Muscle of back (tissue), 11 donors: Measurements from ENCODE around the gene OR52A5. TPM values are rescaled to one million over a fixed set of nuclear protein-coding genes. Genes with fewer than 3 reads are reported as not detected.

Source experiments
- DNase-seq, 3 donors: peaks; one replicate each; pipeline versions ENCODE4 v3.0.0 to v3.0.0-alpha.2; 2013
- polyA plus RNA-seq, 10 donors: library from polyadenylated mRNA; unstranded; fragments of 120-200 nt; gene quantifications; one replicate each; pipeline ENCODE4 v1.2.1, GENCODE V29; 2013; ENCODE audit not compliant: insufficient read length in 10 of 10

The OR52A5 gene
- polyA plus RNA-seq, 10 donors, result not detected

- no peak for DNase-seq
These were observed 20.6 kb downstream of the OR52A5 start for GRCh38 chr11:5117588-5117987.

GRCh38 chr11:5115339-5115738, 22.8 kb downstream of the OR52A5 start:
- no peak for DNase-seq

- DNase-seq, result no peak
These were observed 30.9 kb downstream of the OR52A5 start for GRCh38 chr11:5107285-5107684.

GRCh38 chr11:5103066-5103465, 35.1 kb downstream of the OR52A5 start:
- DNase-seq, result no peak

- no peak for DNase-seq
These were observed 35.9 kb downstream of the OR52A5 start for GRCh38 chr11:5102246-5102645.

GRCh38 chr11:5096011-5096410, 42.1 kb downstream of the OR52A5 start:
- DNase-seq, result no peak

GRCh38 chr11:5092821-5093585, 45.2 kb downstream of the OR52A5 start:
- no peak for DNase-seq

- no peak for DNase-seq
These were observed 47.5 kb downstream of the OR52A5 start for GRCh38 chr11:5090668-5091067.

GRCh38 chr11:5088556-5088955, 49.6 kb downstream of the OR52A5 start:
- DNase-seq, result no peak

GRCh38 chr11:5083602-5084001, 54.6 kb downstream of the OR52A5 start:
- DNase-seq, result no peak

GRCh38 chr11:5081405-5081804, 56.8 kb downstream of the OR52A5 start:
- no peak for DNase-seq

Other genes starting within 250 kb of the OR52A5 start
- not detected for gene OR51A7, start 234.6 kb downstream of the OR52A5 start, polyA plus RNA-seq
- gene OR51G2, start 219.0 kb downstream of the OR52A5 start, polyA plus RNA-seq, result not detected
- not detected for gene OR51G1, start 214.0 kb downstream of the OR52A5 start, polyA plus RNA-seq
- gene OR51A4, start 190.8 kb downstream of the OR52A5 start, polyA plus RNA-seq, result not detected
- gene OR51A2, start 182.6 kb downstream of the OR52A5 start, polyA plus RNA-seq, result not detected
- gene OR51L1, start 143.5 kb downstream of the OR52A5 start, polyA plus RNA-seq, result not detected
- not detected for gene OR52J3, start 91.8 kb downstream of the OR52A5 start, polyA plus RNA-seq
- gene OR52E2, start 78.7 kb downstream of the OR52A5 start, polyA plus RNA-seq, result not detected
- not detected for gene OR52E1, start 68.8 kb downstream of the OR52A5 start, polyA plus RNA-seq
- gene OR52A1, start 16.4 kb upstream of the OR52A5 start, polyA plus RNA-seq, result under 1 TPM in 4 of 10 donors, not detected in 6; 0.03 to 0.05 (median 0.03) TPM
- not detected for gene OR51V1, start 62.3 kb upstream of the OR52A5 start, polyA plus RNA-seq
- 1,000 to 10,000 TPM in 3 of 10 donors, 100 to 1,000 TPM in 7; 173 to 2,168 (median 503) TPM for gene HBB, start 88.7 kb upstream of the OR52A5 start, polyA plus RNA-seq
- 1 to 10 TPM in 3 of 10 donors, under 1 TPM in 4, not detected in 3; 0.25 to 1.9 (median 0.86) TPM for gene HBD, start 96.1 kb upstream of the OR52A5 start, polyA plus RNA-seq
- 1,000 to 10,000 TPM in 2 of 10 donors, 10 to 100 TPM in 4, 1 to 10 TPM in 4; 3.6 to 4,554 (median 26.1) TPM for gene HBG1, start 111.5 kb upstream of the OR52A5 start, polyA plus RNA-seq
- gene HBG2, start 116.4 kb upstream of the OR52A5 start, polyA plus RNA-seq, result over 10,000 TPM in 4 of 10 donors, 1,000 to 10,000 TPM in 6; 2,782 to 38,425 (median 6,490) TPM
- 100 to 1,000 TPM in 1 of 10 donors, 10 to 100 TPM in 6, 1 to 10 TPM in 3; 6.6 to 110 (median 23.6) TPM for gene HBE1, start 131.6 kb upstream of the OR52A5 start, polyA plus RNA-seq
- gene OR51B4, start 163.6 kb upstream of the OR52A5 start, polyA plus RNA-seq, result not detected
- gene OR51B2, start 185.9 kb upstream of the OR52A5 start, polyA plus RNA-seq, result not detected
- gene OR51B5, start 205.2 kb upstream of the OR52A5 start, polyA plus RNA-seq, result under 1 TPM in 1 of 10 donors, not detected in 9; 0.15 TPM
- gene OR51B6, start 213.2 kb upstream of the OR52A5 start, polyA plus RNA-seq, result not detected
- gene OR51M1, start 245.5 kb upstream of the OR52A5 start, polyA plus RNA-seq, result not detected